Neural cell (in vitro differentiated cells): Measurements from ENCODE around the gene DPH3. TPM values are rescaled to one million over a fixed set of nuclear protein-coding genes. Genes with fewer than 3 reads are reported as not detected.

ENCODE experiments used
- H2AFZ ChIP-seq: fragments of 200-600, 300-800 bp; sonication (generic), shearing (Covaris generic); 2 replicates; pipeline ENCODE4 v1.6.0; 2014; ENCODE audit warnings: low read depth, mild to moderate bottlenecking, antibody characterized with exemption, low read length, moderate library complexity
- H3F3A ChIP-seq: fragments of 200-600 bp; shearing (Covaris generic); 2 replicates; pipeline ENCODE4 v1.6.1; 2016; ENCODE audit warnings: mild to moderate bottlenecking, moderate library complexity, mixed read lengths, antibody characterized with exemption, low read length; ENCODE audit not compliant: insufficient read depth, poor library complexity, severe bottlenecking
- H3K27ac ChIP-seq: fragments of 200-600, 300-800 bp; sonication (generic), shearing (Covaris generic); 2 replicates; pipeline ENCODE4 v1.5.1; 2014; ENCODE audit warnings: mild to moderate bottlenecking, low read length, moderate library complexity
- H3K27me3 ChIP-seq: fragments of 300-800, 200-600 bp; sonication (generic), shearing (Covaris generic); 2 replicates; pipeline ENCODE4 v1.6.0; 2014; ENCODE audit warnings: mild to moderate bottlenecking, low read depth, low read length, moderate library complexity; ENCODE audit not compliant: insufficient read depth
- H3K36me3 ChIP-seq: fragments of 300-800, 200-600 bp; sonication (generic), shearing (Covaris generic); 2 replicates; pipeline ENCODE4 v1.5.1; 2014; ENCODE audit warnings: mild to moderate bottlenecking, antibody characterized with exemption, low read length, moderate library complexity; ENCODE audit not compliant: insufficient read depth
- H3K4me2 ChIP-seq: fragments of 300-800, 200-600 bp; sonication (generic), shearing (Covaris generic); 2 replicates; pipeline ENCODE4 v1.6.0; 2014; ENCODE audit warnings: mild to moderate bottlenecking, low read length
- H3K4me3 ChIP-seq: fragments of 300-800, 200-600 bp; sonication (generic), shearing (Covaris generic); 2 replicates; pipeline ENCODE4 v1.5.1; 2014; ENCODE audit warnings: mild to moderate bottlenecking, low read length, moderate library complexity
- H3K79me2 ChIP-seq: fragments of 200-600 bp; shearing (Covaris generic); replicated peaks from 2 replicates; pipeline ENCODE4 v1.6.0; 2014; ENCODE audit warnings: mild to moderate bottlenecking, low read length, moderate library complexity; ENCODE audit not compliant: insufficient read depth
- H3K9ac ChIP-seq: fragments of 300-800, 200-600 bp; sonication (generic), shearing (Covaris generic); 2 replicates; pipeline ENCODE4 v1.6.1; 2016; ENCODE audit warnings: mild to moderate bottlenecking, low read length, mixed read lengths
- H3K9me2 ChIP-seq: fragments of 200-600 bp; shearing (Covaris generic); 2 replicates; pipeline ENCODE4 v1.6.1; 2016; ENCODE audit warnings: mild to moderate bottlenecking, low read length, mixed read lengths; ENCODE audit not compliant: insufficient read depth
- H3K9me3 ChIP-seq: fragments of 200-600, 300-800 bp; sonication (generic), shearing (Covaris generic); 2 replicates; pipeline ENCODE4 v1.6.1; 2016; ENCODE audit warnings: mild to moderate bottlenecking, mixed run types, low read length, moderate library complexity, mixed read lengths
- H4K20me1 ChIP-seq: fragments of 200-600 bp; shearing (Covaris generic); 2 replicates; pipeline ENCODE4 v1.6.1; 2016; ENCODE audit warnings: mild to moderate bottlenecking, mixed run types; ENCODE audit not compliant: insufficient read depth
- EP300 ChIP-seq: fragments of 450-650 bp; conservative IDR thresholded peaks from 2 replicates; pipeline ENCODE4 v1.6.1; 2014; ENCODE audit warnings: antibody characterized with exemption, mild to moderate bottlenecking, moderate library complexity; ENCODE audit not compliant: poor library complexity, severe bottlenecking
- EZH2 ChIP-seq: fragments of 200-600, 300-800 bp; shearing (Covaris generic), sonication (generic); IDR thresholded peaks from 2 replicates; pipeline ENCODE4 v1.6.1; 2014; ENCODE audit warnings: antibody characterized with exemption, low read length, borderline replicate concordance, mild to moderate bottlenecking; ENCODE audit not compliant: insufficient read depth, poor library complexity, severe bottlenecking
- MXI1 ChIP-seq: fragments of 450-650 bp; conservative IDR thresholded peaks from 2 replicates; pipeline ENCODE4 v1.6.1; 2014; ENCODE audit warnings: antibody characterized with exemption, mild to moderate bottlenecking; ENCODE audit not compliant: poor library complexity, severe bottlenecking
- POLR2AphosphoS5 ChIP-seq: IDR thresholded peaks from 2 replicates; pipeline ENCODE4 v1.6.1; 2012
- RAD21 ChIP-seq: fragments of 450-650 bp; conservative IDR thresholded peaks from 2 replicates; pipeline ENCODE4 v1.6.1; 2014; ENCODE audit warnings: antibody characterized with exemption, mild to moderate bottlenecking, moderate library complexity
- REST ChIP-seq: IDR thresholded peaks from 2 replicates; pipeline ENCODE4 v1.6.1; 2012; ENCODE audit warnings: borderline replicate concordance
- SMC3 ChIP-seq: fragments of 450-650 bp; conservative IDR thresholded peaks from 2 replicates; pipeline ENCODE4 v1.6.1; 2014; ENCODE audit warnings: antibody characterized with exemption, mild to moderate bottlenecking, moderate library complexity; ENCODE audit not compliant: poor library complexity
- TAF1 ChIP-seq: IDR thresholded peaks from 2 replicates; pipeline ENCODE4 v1.6.1; 2012; ENCODE audit warnings: low read depth
- polyA plus RNA-seq: library from polyadenylated mRNA; depleted of rRNA; stranded (reverse); fragments of >200 nt; gene quantifications from 2 replicates; pipeline ENCODE4 v1.2.3, GENCODE V29; 2014
- TF ChIP-seq, protein P1 (sequence below): fragments of 450-650 bp; IDR thresholded peaks from 2 replicates; pipeline ENCODE4 v1.5.1; 2014; ENCODE audit warnings: antibody characterized with exemption, mild to moderate bottlenecking, moderate library complexity; ENCODE audit not compliant: poor library complexity, severe bottlenecking

Gene DPH3
- polyA plus RNA-seq, 1 donor from 2014 or later = 38.5 TPM

GRCh38 chr3:16295298-16295890 is 30.7 kb upstream of the DPH3 start:
- Histone ChIP-seq H4K20me1 (no peaks in the 10 kb centered on the region), H3F3A (no peaks in the 10 kb centered on the region), H3K27me3 (no peaks in the 10 kb centered on the region), H3K9ac (no peak overlapping the region), H3K4me3 (no peak overlapping the region), H2AFZ (no peak overlapping the region), H3K9me2 (no peaks in the 10 kb centered on the region), H3K27ac (peak overlapping the region; percentile 24), H3K4me2 (no peak overlapping the region), H3K79me2 (no peaks in the 10 kb centered on the region), H3K9me3 (no peaks in the 10 kb centered on the region), H3K36me3 (no peaks in the 10 kb centered on the region)
- TF ChIP-seq RAD21 (no peak), EZH2 (no peak)
- TF ChIP-seq, protein P1, sequence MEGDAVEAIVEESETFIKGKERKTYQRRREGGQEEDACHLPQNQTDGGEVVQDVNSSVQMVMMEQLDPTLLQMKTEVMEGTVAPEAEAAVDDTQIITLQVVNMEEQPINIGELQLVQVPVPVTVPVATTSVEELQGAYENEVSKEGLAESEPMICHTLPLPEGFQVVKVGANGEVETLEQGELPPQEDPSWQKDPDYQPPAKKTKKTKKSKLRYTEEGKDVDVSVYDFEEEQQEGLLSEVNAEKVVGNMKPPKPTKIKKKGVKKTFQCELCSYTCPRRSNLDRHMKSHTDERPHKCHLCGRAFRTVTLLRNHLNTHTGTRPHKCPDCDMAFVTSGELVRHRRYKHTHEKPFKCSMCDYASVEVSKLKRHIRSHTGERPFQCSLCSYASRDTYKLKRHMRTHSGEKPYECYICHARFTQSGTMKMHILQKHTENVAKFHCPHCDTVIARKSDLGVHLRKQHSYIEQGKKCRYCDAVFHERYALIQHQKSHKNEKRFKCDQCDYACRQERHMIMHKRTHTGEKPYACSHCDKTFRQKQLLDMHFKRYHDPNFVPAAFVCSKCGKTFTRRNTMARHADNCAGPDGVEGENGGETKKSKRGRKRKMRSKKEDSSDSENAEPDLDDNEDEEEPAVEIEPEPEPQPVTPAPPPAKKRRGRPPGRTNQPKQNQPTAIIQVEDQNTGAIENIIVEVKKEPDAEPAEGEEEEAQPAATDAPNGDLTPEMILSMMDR = no peak

GRCh38 chr3:16294844-16295243 is 30.1 kb upstream of the DPH3 start:
- Histone ChIP-seq H3K36me3 (no peaks in the 10 kb centered on the region), H3K79me2 (no peaks in the 10 kb centered on the region), H3K4me3 (no peak overlapping the region), H3K9me2 (no peaks in the 10 kb centered on the region), H3K27ac (no peak overlapping the region), H3K27me3 (no peaks in the 10 kb centered on the region), H3K9me3 (no peaks in the 10 kb centered on the region), H3F3A (no peaks in the 10 kb centered on the region), H4K20me1 (no peaks in the 10 kb centered on the region), H3K4me2 (no peak overlapping the region), H2AFZ (no peak overlapping the region), H3K9ac (no peak overlapping the region)
- no peak for TF ChIP-seq POLR2AphosphoS5

- no peak overlapping the region for H3K4me2 ChIP-seq
- no peak overlapping the region for H3K9ac ChIP-seq
- no peaks in the 10 kb centered on the region for H3K79me2 ChIP-seq
- H3K9me3 ChIP-seq = no peaks in the 10 kb centered on the region
- no peak overlapping the region for H2AFZ ChIP-seq
- no peak overlapping the region for H3K4me3 ChIP-seq
- H3F3A ChIP-seq = no peaks in the 10 kb centered on the region
- no peaks in the 10 kb centered on the region for H3K27me3 ChIP-seq
- no peak for TF ChIP-seq EZH2
- TF ChIP-seq, protein P1 = no peak
- TF ChIP-seq SMC3 = no peak
- no peak for TF ChIP-seq REST
- no peak for TF ChIP-seq RAD21
- TF ChIP-seq POLR2AphosphoS5 = no peak
- TF ChIP-seq EP300 = no peak
- no peak for TF ChIP-seq MXI1
- TF ChIP-seq TAF1 = no peak
- no peak overlapping the region for H3K27ac ChIP-seq
- no peaks in the 10 kb centered on the region for H4K20me1 ChIP-seq
- H3K36me3 ChIP-seq = no peaks in the 10 kb centered on the region
- no peaks in the 10 kb centered on the region for H3K9me2 ChIP-seq
These were observed 26.1 kb upstream of the DPH3 start for GRCh38 chr3:16290827-16291196.
